Renal pelvis (tissue), 4 donors: Measurements from ENCODE around the gene CTTNBP2NL. TPM values are rescaled to one million over a fixed set of nuclear protein-coding genes. Genes with fewer than 3 reads are reported as not detected.

Experiments
- DNase-seq: peaks from one replicate; pipeline ENCODE4 v3.0.0-alpha.2; 2013
- polyA plus RNA-seq, 3 donors: library from polyadenylated mRNA; unstranded; fragments of 120-200 nt; gene quantifications; one replicate each; pipeline ENCODE4 v1.2.1, GENCODE V29; 2013; ENCODE audit not compliant: insufficient read length in 3 of 3

Gene CTTNBP2NL
- polyA plus RNA-seq, 3 donors: 36.5 to 42.3 (median 42.1) TPM

DNA sequence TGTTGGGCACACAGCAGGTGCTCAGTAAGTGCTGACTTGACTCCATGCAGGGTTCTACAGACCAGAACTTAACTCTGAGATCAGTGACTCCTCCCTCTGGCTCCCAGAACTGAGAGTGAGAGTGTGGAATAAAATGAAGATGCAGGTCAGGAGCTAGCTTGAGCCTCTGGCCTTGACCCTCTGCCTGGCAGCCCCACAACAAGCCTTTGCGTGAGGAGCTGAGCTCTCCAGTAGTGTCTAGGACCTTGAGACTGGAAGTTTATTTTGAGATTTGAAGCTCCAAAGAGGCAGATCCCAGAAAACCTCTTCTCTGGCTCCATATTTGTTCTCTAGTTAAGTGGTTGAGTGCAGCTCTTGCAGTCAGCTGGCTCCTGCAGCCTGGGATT, 109.4 kb downstream of the CTTNBP2NL start:
- no peak for DNase-seq

DNA sequence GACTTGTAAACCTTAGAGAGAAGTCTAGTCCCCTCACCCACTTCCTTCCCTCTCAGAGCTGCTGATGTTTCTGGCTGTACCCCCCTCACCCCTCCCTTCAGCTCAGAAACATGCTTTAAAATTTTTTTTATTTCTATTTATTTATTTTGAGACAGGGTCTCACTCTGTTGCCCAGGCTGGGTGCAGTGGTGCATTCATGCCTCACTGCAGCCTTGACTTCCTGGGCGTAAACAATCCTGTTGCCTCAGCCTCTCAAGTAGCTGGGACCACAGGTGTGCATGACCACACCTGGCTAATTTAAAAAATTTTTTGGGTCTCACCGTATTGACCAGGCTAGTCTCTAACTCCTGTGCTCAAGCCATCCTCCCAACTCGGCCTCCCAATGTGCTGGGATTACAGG, 109.9 kb downstream of the CTTNBP2NL start:
- no peak for DNase-seq

DNA sequence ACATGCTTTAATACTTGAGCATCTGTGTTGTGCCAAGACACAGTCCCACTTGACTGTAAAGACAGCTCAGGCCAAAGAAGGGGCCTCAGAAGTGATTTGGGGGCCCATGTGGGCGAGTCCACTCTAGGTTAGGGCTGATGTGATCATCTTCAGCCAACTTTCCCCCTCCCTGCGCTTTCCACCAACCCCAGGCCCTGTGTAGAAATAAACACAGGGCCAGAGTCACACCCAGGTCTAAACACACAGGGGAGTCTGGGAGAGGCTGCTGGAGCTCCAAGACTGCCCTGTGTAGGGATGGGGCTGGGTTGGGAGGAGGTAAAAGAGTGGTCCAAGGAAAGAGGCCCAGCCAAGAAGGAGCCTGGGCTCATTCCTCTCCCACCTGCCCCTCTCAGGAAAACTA, 110.3 kb downstream of the CTTNBP2NL start:
- DNase-seq: no peak

DNA sequence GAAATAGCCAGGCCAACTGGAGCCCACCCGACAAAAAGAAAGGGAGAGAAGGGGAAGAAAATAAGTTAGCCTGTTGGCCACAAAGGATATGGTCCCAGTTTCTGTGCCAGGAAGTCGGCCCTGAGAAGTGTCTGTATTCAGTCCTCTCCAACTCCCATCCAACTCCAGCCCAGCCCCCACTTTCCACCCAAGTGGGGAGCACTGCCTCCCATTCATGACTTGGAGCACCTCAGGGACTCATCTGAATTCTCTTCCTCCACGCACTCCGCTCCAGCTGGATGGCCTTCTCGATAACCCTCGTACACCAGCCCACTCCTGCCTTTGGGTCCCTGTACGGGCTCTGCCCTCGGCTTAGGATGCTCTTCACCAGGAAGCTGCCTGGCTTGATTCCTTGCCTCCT, 110.7 kb downstream of the CTTNBP2NL start:
- DNase-seq: no peak

DNA sequence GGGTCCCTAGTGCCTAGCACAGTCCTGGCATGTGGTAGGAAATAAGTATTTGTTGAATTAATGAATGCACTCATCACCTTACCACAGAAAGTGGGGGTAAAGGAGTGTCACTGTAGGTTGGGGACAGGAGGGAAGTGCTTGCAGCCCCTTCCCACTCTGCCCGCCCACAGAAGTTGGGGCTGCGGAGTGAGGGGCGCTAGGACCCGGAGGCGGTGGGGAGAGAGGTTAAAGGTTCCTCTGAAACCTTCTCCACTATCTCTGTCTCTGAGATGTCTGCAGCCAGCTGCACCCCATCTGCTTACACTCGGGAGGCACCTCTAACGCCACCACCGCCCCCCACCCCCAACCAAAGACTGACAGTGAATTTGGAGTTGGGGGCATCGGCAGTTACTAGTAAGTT, 111.3 kb downstream of the CTTNBP2NL start:
- DNase-seq: no peak

DNA sequence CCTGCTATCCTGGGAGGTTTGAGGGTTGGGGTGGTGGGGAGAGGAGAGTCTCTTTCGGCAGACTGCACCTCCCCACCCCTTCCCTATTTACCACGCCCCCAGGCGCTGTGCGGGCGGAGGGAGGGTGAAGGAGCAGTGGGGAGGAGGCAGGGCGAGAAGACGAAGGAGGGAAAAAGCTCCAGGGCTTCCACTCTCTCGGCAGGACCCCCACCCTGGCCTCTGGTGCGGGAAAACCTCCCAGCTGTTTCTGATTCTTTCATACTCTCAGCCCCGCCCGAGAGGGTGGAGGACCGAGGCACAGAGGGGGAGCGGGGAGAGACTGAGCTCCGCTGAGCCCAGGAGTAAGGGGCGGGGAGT, 111.9 kb downstream of the CTTNBP2NL start:
- no peak for DNase-seq

DNA sequence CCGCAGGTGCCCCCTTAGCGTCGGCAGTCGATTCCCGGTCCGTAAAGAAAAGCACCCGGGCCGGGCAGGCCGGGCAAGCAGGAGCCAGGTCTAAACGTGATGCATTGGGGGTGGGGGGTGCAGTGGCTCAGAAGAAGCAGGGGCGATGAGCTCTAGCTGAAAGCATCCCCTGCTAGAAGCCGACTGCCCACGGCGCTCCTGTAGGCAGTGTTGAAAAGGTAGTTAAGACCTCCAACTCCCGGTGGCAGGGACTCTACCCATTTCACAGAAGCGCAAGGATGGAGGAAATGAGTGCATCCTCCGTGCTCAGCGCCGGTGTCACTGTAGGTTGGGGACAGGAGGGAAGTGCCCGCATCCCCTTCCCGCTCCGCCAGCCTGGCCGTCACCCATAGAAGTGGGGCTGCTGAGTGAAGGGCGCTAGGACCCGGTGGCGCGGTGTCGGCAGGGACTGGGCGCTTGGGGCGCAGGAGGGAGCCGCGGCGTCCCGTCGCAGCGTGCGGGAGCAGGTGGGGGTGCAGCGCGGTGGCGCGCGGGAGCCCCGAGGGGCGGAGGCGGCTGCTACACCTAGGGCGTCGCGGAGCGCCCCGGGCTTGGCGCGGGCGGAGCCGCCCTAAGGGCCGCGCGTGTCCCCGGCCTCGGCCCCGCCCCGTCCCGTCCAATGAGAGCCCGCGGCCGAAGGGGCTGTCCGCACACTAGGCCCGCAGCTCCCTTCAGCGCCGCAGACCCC, 112.4 kb downstream of the CTTNBP2NL start, which contains the start of gene WNT2B:
WNT2B (plus strand) TSS at position 688 of the 727 bp plus-strand sequence. CDS start 298 bp downstream, outside the sequence.
- no peak for DNase-seq

DNA sequence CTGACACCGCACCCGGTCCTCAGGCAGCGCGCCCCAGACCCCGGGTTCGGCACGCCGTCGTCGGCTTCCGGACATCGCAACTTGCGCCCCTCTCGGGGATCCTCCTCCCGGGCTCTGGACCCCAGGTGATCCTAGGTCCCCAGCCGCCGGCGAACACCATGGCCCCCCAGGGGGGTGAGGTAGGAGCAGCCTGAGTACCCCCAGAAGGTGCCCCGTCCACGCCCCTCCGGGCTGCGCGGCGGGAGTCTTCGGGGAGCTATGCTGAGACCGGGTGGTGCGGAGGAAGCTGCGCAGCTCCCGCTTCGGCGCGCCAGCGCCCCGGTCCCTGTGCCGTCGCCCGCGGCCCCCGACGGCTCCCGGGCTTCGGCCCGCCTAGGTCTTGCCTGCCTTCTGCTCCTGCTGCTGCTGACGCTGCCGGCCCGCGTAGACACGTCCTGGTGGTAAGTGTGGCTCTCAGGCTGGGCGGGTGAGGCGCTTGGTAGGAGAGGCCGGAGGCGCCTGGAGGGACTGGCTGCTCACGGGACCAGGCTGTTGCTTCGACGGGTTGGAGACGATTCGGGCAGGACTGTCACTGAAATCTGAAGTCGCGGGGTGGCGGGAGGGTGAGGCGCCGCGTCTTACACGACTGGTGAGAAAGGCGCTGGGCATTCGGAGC, 113.1 kb downstream of the CTTNBP2NL start:
- no peak for DNase-seq

DNA sequence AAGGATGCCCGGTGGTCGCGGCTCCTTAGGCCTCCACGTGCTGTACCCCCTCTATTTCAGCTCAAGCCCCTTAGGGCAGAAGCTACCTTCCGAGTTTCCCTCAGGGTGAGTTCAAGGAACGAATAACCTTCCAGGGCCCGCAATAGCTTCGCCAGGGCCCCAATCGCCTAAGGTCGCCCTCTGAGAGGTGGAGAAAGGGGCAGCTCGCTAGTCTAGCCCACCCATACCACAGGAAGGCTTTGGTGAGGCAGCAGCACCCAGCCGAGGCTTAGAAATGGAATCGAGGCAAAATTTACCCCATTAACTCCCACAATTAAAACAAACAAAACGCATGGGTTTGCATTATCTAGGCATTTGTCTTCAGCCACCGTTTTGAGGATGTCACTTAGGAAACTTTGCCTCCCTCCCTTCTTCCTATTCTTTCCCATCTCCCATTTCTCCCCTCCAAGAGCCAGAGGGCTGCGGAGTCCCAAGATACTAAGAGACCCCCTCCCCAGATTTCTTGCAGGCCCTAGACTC, 113.7 kb downstream of the CTTNBP2NL start:
- no peak for DNase-seq

DNA sequence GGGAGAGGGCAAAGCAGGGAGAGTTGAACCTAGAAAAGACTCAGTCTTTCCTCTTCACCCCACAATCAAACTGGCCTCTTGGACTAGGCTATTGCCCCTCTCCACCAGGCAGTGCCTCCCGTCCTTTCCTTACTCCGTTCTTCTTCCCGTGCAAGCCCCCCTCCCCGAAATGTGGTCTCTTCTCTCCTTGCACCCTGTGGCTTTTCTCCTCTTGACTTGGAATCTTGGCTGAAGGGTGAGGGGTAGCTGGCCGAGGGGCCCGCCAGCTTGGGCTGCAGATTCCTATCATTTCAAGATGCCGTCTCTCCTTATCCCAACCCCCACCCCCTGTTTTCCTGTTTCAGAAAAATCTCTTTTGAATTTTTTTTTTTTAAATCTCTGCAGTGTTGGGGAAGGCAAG, 114.3 kb downstream of the CTTNBP2NL start:
- DNase-seq: no peak

Other genes with a start within 250 kb of the CTTNBP2NL start
- 1 to 10 TPM; 2.9 to 4.6 (median 3.3) TPM for gene WNT2B, start 112.8 kb downstream of the CTTNBP2NL start, polyA plus RNA-seq
- gene ST7L, start 222.9 kb downstream of the CTTNBP2NL start, polyA plus RNA-seq: 10 to 100 TPM; 23.2 to 31.6 (median 28.9) TPM
- 100 to 1,000 TPM; 127 to 128 (median 128) TPM for gene CAPZA1, start 223.6 kb downstream of the CTTNBP2NL start, polyA plus RNA-seq